Esophagus muscularis mucosa (tissue), 4 donors: ENCODE data around the gene PTER.

Source experiments
- EP300 ChIP-seq: sonication (generic); formaldehyde crosslinking; IDR thresholded peaks from one replicate; pipeline ENCODE4 v1.6.1; 2017; ENCODE audit warnings: antibody characterized with exemption
- POLR2A ChIP-seq: fragments of 450-650 bp; IDR thresholded peaks from one replicate; pipeline ENCODE4 v1.6.1; 2017; ENCODE audit warnings: antibody characterized with exemption, moderate library complexity, mild to moderate bottlenecking, low read depth
- TF ChIP-seq, protein P1 (sequence below), 3 experiments: fragments of 200-600 bp in 2 of 3; fragments of 450-650 bp in 1 of 3; sonication (generic) in 2 of 3; IDR thresholded peaks; one replicate each; pipeline ENCODE4 v1.5.1; 2017 to 2019; ENCODE audit warnings: antibody characterized with exemption in 3 of 3, mild to moderate bottlenecking in 2 of 3, moderate library complexity in 1 of 3

DNA sequence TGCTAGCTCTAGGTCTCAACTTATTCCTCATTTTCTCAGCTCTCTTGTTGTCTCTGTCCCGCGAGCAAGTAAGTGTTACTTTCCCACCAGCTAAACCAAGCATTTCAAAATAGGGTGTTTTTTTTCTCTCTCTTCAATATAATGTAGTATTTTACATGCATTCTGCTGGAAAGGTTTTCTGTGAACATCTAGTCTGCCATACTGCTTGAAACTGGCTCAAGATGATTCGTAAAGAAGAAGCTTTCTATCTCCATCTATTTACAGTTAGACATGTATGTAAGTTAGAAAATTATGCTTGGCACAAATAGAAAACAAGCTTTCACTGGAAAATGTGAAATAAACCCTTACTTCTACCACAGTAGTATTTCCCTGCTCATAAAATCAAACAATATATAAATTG is 53.7 kb downstream of the PTER start:
- TF ChIP-seq, protein P1, sequence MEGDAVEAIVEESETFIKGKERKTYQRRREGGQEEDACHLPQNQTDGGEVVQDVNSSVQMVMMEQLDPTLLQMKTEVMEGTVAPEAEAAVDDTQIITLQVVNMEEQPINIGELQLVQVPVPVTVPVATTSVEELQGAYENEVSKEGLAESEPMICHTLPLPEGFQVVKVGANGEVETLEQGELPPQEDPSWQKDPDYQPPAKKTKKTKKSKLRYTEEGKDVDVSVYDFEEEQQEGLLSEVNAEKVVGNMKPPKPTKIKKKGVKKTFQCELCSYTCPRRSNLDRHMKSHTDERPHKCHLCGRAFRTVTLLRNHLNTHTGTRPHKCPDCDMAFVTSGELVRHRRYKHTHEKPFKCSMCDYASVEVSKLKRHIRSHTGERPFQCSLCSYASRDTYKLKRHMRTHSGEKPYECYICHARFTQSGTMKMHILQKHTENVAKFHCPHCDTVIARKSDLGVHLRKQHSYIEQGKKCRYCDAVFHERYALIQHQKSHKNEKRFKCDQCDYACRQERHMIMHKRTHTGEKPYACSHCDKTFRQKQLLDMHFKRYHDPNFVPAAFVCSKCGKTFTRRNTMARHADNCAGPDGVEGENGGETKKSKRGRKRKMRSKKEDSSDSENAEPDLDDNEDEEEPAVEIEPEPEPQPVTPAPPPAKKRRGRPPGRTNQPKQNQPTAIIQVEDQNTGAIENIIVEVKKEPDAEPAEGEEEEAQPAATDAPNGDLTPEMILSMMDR (IDR thresholded peaks at IDR 0.05), result no peak
- TF ChIP-seq POLR2A (no peak), EP300 (no peak)
